Measurements from ENCODE around the gene FOXO3.
A peak's percentile ranks its signal among the peaks of the same experiment; 100 is the strongest.

The FOXO3 gene

GRCh38 chr6:108575905-108576494 is 15.3 kb downstream of the FOXO3 start:
- DNase-seq (ENCODE audit: low read depth), result no peak

- no peak for DNase-seq (ENCODE audit: low read depth)
These were observed 16.0 kb downstream of the FOXO3 start for GRCh38 chr6:108576709-108577108.

GRCh38 chr6:108578166-108578565 is 17.4 kb downstream of the FOXO3 start:
- no peak for DNase-seq (ENCODE audit: low read depth)

- DNase-seq (ENCODE audit: low read depth), result no peak
These were observed 18.0 kb downstream of the FOXO3 start for GRCh38 chr6:108578595-108579327.

GRCh38 chr6:108579328-108579721 is 18.6 kb downstream of the FOXO3 start:
- DNase-seq (ENCODE audit: low read depth), result no peak

- DNase-seq (ENCODE audit: low read depth), result no peak
These were observed 19.9 kb downstream of the FOXO3 start for GRCh38 chr6:108580646-108581045.

- DNase-seq (ENCODE audit: low read depth), result no peak
These were observed 20.7 kb downstream of the FOXO3 start for GRCh38 chr6:108581237-108581931.

GRCh38 chr6:108581932-108582475 is 21.3 kb downstream of the FOXO3 start:
- DNase-seq (ENCODE audit: low read depth), result no peak

GRCh38 chr6:108582618-108583017 is 21.9 kb downstream of the FOXO3 start:
- DNase-seq (ENCODE audit: low read depth), result no peak

- no peak for DNase-seq (ENCODE audit: low read depth)
These were observed 23.6 kb downstream of the FOXO3 start for GRCh38 chr6:108584323-108584722.

GRCh38 chr6:108585359-108585758 is 24.6 kb downstream of the FOXO3 start:
- DNase-seq (ENCODE audit: low read depth), result no peak

- DNase-seq (ENCODE audit: low read depth), result no peak
These were observed 25.3 kb downstream of the FOXO3 start for GRCh38 chr6:108585921-108586536.

GRCh38 chr6:108587258-108588059 is 26.7 kb downstream of the FOXO3 start:
- DNase-seq (ENCODE audit: low read depth), result no peak

GRCh38 chr6:108588586-108588985 is 27.9 kb downstream of the FOXO3 start:
- DNase-seq (ENCODE audit: low read depth), result no peak

- DNase-seq (ENCODE audit: low read depth), result no peak
These were observed 28.6 kb downstream of the FOXO3 start for GRCh38 chr6:108589244-108589791.

GRCh38 chr6:108591040-108591816 is 30.5 kb downstream of the FOXO3 start:
- no peak for DNase-seq (ENCODE audit: low read depth)

- DNase-seq (ENCODE audit: low read depth), result peak; percentile 9
These were observed 31.9 kb downstream of the FOXO3 start for GRCh38 chr6:108592371-108593337.

GRCh38 chr6:108594151-108594550 is 33.4 kb downstream of the FOXO3 start:
- no peak for DNase-seq (ENCODE audit: low read depth)

GRCh38 chr6:108594640-108595039 is 33.9 kb downstream of the FOXO3 start:
- no peak for DNase-seq (ENCODE audit: low read depth)

All from T follicular helper cell (primary cell).